Astrocyte (in vitro differentiated cells and primary cell): ENCODE measurements around the gene NSD1. TPM values are rescaled to one million over a fixed set of nuclear protein-coding genes. Genes with fewer than 3 reads are reported as not detected.
"Not testable (repeated sequence)": the region's sequence is repeated elsewhere in the genome, so short reads cannot be mapped to it uniquely, and the experiment has no call there.

Source experiments
- DNase-seq: peaks from one replicate; pipeline ENCODE4 v3.0.0-alpha.2; 2010; ENCODE audit warnings: low read depth
- FAIRE-seq: peaks from 2 replicates; lab custom pipeline; 2011; peaks lifted over from hg19 to GRCh38; lab: Jason Lieb, UNC
- H2AFZ ChIP-seq: 2 replicates; pipeline ENCODE4 v1.6.0; 2012; ENCODE audit warnings: low read depth, low read length, inconsistent platforms
- H3K27ac ChIP-seq: 2 replicates; pipeline ENCODE4 v1.5.1; 2011; ENCODE audit warnings: low read depth, low read length, inconsistent platforms
- H3K27me3 ChIP-seq: 2 replicates; pipeline ENCODE4 v1.6.0; 2011; ENCODE audit warnings: low read length, inconsistent platforms; ENCODE audit not compliant: insufficient read depth
- H3K36me3 ChIP-seq: 2 replicates; pipeline ENCODE4 v1.5.1; 2011; ENCODE audit warnings: low read length, inconsistent platforms; ENCODE audit not compliant: insufficient read depth
- H3K4me1 ChIP-seq: 2 replicates; pipeline ENCODE4 v1.5.1; 2011; ENCODE audit warnings: low read length, inconsistent platforms; ENCODE audit not compliant: insufficient read depth
- H3K4me2 ChIP-seq: 2 replicates; pipeline ENCODE4 v1.6.0; 2012; ENCODE audit warnings: low read length, inconsistent platforms
- H3K4me3 ChIP-seq: 2 replicates; pipeline ENCODE4 v1.5.1; 2011; ENCODE audit warnings: low read depth, mild to moderate bottlenecking, low read length, inconsistent platforms; ENCODE audit not compliant: insufficient read depth
- H3K79me2 ChIP-seq: 2 replicates; pipeline ENCODE4 v1.6.0; 2012; ENCODE audit warnings: mild to moderate bottlenecking, low read length, inconsistent platforms; ENCODE audit not compliant: insufficient read depth
- H3K9ac ChIP-seq: 2 replicates; pipeline ENCODE4 v1.6.0; 2012; ENCODE audit warnings: mild to moderate bottlenecking, low read length, inconsistent platforms
- H3K9me3 ChIP-seq: 2 replicates; pipeline ENCODE4 v1.5.1; 2012; ENCODE audit warnings: low read depth, mild to moderate bottlenecking, low read length, inconsistent platforms; ENCODE audit not compliant: insufficient read depth
- H4K20me1 ChIP-seq: 2 replicates; pipeline ENCODE4 v1.6.0; 2012; ENCODE audit warnings: low read length, inconsistent platforms; ENCODE audit not compliant: insufficient read depth
- H3K27ac Mint-ChIP-seq: one replicate; pipeline ENCODE4 v1.8.0; 2021; ENCODE audit warnings: mild to moderate bottlenecking, mixed read lengths; ENCODE audit not compliant: unreplicated experiment
- H3K27me3 Mint-ChIP-seq: one replicate; pipeline ENCODE4 v1.8.0; 2021; ENCODE audit warnings: low read depth, mixed read lengths; ENCODE audit not compliant: unreplicated experiment
- H3K36me3 Mint-ChIP-seq: one replicate; pipeline ENCODE4 v1.8.0; 2021; ENCODE audit warnings: low read depth, mixed read lengths; ENCODE audit not compliant: unreplicated experiment
- H3K4me1 Mint-ChIP-seq: one replicate; pipeline ENCODE4 v1.8.0; 2021; ENCODE audit warnings: low read depth, mixed read lengths; ENCODE audit not compliant: unreplicated experiment
- H3K4me3 Mint-ChIP-seq: one replicate; pipeline ENCODE4 v1.8.0; 2021; ENCODE audit warnings: mild to moderate bottlenecking, moderate library complexity, mixed read lengths; ENCODE audit not compliant: unreplicated experiment
- H3K9me3 Mint-ChIP-seq: one replicate; pipeline ENCODE4 v1.8.0; 2021; ENCODE audit warnings: mild to moderate bottlenecking, mixed read lengths; ENCODE audit not compliant: unreplicated experiment
- EZH2 ChIP-seq: IDR thresholded peaks from 2 replicates; pipeline ENCODE4 v1.6.1; 2012; ENCODE audit warnings: mild to moderate bottlenecking, low read length, inconsistent platforms; ENCODE audit not compliant: insufficient read depth
- total RNA-seq: library from RNA; stranded (reverse); gene quantifications from 2 replicates; pipeline ENCODE4 v1.2.1, GENCODE V29; 2021
- TF ChIP-seq, protein P1 (sequence below): IDR thresholded peaks from 2 replicates; pipeline ENCODE4 v1.5.1; 2011; ENCODE audit warnings: low read depth, mild to moderate bottlenecking, inconsistent platforms, low read length, moderate library complexity; ENCODE audit not compliant: insufficient read depth

Gene NSD1
- total RNA-seq, 1 donor from 2014 or later: 71.9 TPM

DNA sequence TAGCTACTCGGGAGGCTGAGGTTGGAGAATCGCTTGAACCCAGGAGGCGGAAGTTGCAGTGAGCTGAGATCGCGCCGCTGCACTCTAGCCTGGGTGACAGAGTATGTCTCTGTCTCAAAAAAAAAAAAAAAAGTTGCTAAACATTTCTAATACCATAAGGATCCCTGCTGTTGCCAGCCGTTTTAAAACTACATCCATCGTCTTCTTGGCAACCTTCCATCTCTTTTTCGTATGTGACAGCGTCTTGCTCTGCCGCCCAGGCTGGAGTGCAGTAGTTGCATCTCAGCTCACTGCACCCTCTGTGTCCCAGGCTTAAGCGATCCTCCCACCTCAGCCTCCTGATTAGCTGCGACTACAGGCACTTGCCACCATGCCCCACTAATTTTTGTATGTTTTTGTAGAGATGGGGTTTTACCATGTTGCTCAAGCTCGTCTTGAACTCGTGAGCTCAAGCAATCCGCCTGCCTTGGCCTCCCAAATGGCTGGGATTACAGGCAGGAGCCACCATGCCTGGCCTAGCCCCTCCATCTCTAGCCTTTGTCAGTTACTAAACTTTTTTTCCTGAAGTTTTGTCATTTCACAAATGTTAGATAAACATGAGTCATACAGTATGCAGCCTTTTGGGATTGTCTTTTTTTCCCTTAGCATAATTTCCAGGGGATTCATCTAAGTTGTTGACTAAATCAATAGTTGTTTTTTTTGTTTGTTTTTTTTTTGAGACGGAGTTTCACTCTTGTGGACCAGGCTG is 13.5 kb downstream of the NSD1 start:
- peak overlapping the region; percentile 3 for H3K27ac Mint-ChIP-seq
- FAIRE-seq: no peak
- H2AFZ ChIP-seq: no peak overlapping the region

DNA sequence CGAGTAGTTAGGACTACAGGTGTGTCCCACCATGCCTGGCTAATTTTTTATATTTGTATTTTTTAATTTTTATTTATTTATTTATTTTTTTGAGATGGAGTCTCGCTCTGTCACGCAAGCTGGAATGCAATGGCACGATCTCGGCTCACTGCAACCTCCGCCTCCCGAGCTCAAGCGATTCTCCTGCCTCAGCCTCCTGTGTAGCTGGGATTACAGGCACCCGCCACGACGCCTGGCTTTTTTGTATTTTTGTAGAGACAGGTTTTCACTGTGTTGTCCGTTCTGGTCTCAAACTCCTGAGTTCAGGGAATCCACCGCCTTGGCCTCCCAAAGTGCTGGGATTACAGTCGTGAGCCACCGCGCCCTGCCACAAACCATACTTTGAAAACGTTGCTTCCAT is 16.5 kb downstream of the NSD1 start:
- not testable (repeated sequence) for H2AFZ ChIP-seq, H3K4me3 Mint-ChIP-seq, H3K27ac ChIP-seq, H3K9ac ChIP-seq, H3K27ac Mint-ChIP-seq, H3K27me3 ChIP-seq, H3K4me1 Mint-ChIP-seq, H3K9me3 Mint-ChIP-seq, H3K9me3 ChIP-seq, H3K36me3 ChIP-seq, H3K27me3 Mint-ChIP-seq, DNase-seq, H3K4me3 ChIP-seq, H3K36me3 Mint-ChIP-seq, FAIRE-seq, H3K4me1 ChIP-seq, H3K4me2 ChIP-seq
- Histone ChIP-seq H3K79me2 (peaks cover 90% of the 10 kb centered on the region), H4K20me1 (peaks cover 31% of the 10 kb centered on the region)

More for the DNA sequence above, 13.5 kb downstream of the NSD1 start:
- Mint-ChIP-seq H3K4me3 (no peak overlapping the region), H3K9me3 (no peaks in the 10 kb centered on the region), H3K4me1 (peaks cover 9% of the 10 kb centered on the region), H3K27me3 (no peaks in the 10 kb centered on the region), H3K36me3 (peaks cover 2% of the 10 kb centered on the region)
- peak overlapping the region; percentile 36 for H3K27ac ChIP-seq
- peaks cover 44% of the 10 kb centered on the region for H4K20me1 ChIP-seq
- H3K4me3 ChIP-seq: no peak overlapping the region
- peak; percentile 28 for DNase-seq
- H3K9ac ChIP-seq: peak overlapping the region; percentile 28
- H3K4me2 ChIP-seq: peak overlapping the region; percentile 34
- H3K79me2 ChIP-seq: peaks cover 89% of the 10 kb centered on the region
- H3K27me3 ChIP-seq: no peaks in the 10 kb centered on the region
- H3K4me1 ChIP-seq: peaks cover 4% of the 10 kb centered on the region
- H3K36me3 ChIP-seq: peaks cover 13% of the 10 kb centered on the region
- H3K9me3 ChIP-seq: no peaks in the 10 kb centered on the region
- no peak for TF ChIP-seq EZH2
- TF ChIP-seq, protein P1, sequence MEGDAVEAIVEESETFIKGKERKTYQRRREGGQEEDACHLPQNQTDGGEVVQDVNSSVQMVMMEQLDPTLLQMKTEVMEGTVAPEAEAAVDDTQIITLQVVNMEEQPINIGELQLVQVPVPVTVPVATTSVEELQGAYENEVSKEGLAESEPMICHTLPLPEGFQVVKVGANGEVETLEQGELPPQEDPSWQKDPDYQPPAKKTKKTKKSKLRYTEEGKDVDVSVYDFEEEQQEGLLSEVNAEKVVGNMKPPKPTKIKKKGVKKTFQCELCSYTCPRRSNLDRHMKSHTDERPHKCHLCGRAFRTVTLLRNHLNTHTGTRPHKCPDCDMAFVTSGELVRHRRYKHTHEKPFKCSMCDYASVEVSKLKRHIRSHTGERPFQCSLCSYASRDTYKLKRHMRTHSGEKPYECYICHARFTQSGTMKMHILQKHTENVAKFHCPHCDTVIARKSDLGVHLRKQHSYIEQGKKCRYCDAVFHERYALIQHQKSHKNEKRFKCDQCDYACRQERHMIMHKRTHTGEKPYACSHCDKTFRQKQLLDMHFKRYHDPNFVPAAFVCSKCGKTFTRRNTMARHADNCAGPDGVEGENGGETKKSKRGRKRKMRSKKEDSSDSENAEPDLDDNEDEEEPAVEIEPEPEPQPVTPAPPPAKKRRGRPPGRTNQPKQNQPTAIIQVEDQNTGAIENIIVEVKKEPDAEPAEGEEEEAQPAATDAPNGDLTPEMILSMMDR: no peak

DNA sequence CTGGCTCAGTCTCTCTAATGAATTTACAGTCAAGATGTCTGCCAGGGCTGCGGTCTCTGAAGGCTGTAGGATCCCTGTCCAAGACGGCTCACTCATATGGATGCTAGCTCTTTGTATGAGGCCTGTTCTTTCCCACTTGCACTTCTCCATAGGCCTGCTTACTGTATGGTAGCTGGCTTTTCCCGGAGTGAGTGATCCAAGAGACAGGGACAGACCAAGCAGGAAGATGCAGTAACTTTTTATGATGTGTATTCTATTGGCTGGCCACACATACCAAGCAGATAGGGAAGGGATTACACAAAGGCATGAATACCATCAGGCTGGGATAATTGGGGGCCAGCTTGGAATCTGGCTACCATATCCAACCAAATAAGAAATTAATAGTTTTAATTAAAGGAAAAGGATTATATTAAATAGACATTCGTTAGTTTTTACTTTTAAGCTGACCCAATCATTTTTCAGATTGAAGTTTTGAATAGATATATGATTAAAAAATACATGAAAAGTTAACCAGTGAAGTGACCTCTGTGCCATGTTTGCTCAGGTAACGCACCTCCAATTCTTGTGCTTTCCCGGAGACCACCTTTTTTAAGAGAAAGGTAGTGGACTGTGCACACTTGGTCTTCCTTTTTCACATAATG is 20.6 kb downstream of the NSD1 start:
- peaks cover 6% of the 10 kb centered on the region for H3K36me3 ChIP-seq
- H3K4me3 Mint-ChIP-seq: no peak overlapping the region
- no peaks in the 10 kb centered on the region for H3K27me3 Mint-ChIP-seq
- TF ChIP-seq, protein P1: no peak
- no peak for TF ChIP-seq EZH2
- FAIRE-seq (no peak), DNase-seq (no peak)
- peaks cover 2% of the 10 kb centered on the region for H3K4me1 Mint-ChIP-seq
- H3K9me3 Mint-ChIP-seq: no peaks in the 10 kb centered on the region
- no peaks in the 10 kb centered on the region for H3K27me3 ChIP-seq
- no peaks in the 10 kb centered on the region for H3K9me3 ChIP-seq
- H3K36me3 Mint-ChIP-seq: no peaks in the 10 kb centered on the region
- H3K4me3 ChIP-seq: no peak overlapping the region
- H3K4me2 ChIP-seq: no peak overlapping the region
- peaks cover 92% of the 10 kb centered on the region for H3K79me2 ChIP-seq
- H3K27ac Mint-ChIP-seq: peak overlapping the region; percentile 29
- no peak overlapping the region for H2AFZ ChIP-seq
- H3K27ac ChIP-seq: no peak overlapping the region
- peaks cover 27% of the 10 kb centered on the region for H4K20me1 ChIP-seq
- peaks cover 3% of the 10 kb centered on the region for H3K4me1 ChIP-seq
- no peak overlapping the region for H3K9ac ChIP-seq
